ENCODE data around the gene NR2E1.

GRCh38 chr6:108200186-108200585 lies 34.4 kb downstream of the NR2E1 start:
- TF ChIP-seq POLR2A (IDR thresholded peaks at IDR 0.05) (no peak), CTCF (IDR thresholded peaks at IDR 0.05) (no peak), EP300 (IDR thresholded peaks at IDR 0.05) (no peak)
